ENCODE data around the gene ANG.
"Not testable (repeated sequence)": the region's sequence is repeated elsewhere in the genome, so short reads cannot be mapped to it uniquely, and the experiment has no call there.

ANG gene

DNA sequence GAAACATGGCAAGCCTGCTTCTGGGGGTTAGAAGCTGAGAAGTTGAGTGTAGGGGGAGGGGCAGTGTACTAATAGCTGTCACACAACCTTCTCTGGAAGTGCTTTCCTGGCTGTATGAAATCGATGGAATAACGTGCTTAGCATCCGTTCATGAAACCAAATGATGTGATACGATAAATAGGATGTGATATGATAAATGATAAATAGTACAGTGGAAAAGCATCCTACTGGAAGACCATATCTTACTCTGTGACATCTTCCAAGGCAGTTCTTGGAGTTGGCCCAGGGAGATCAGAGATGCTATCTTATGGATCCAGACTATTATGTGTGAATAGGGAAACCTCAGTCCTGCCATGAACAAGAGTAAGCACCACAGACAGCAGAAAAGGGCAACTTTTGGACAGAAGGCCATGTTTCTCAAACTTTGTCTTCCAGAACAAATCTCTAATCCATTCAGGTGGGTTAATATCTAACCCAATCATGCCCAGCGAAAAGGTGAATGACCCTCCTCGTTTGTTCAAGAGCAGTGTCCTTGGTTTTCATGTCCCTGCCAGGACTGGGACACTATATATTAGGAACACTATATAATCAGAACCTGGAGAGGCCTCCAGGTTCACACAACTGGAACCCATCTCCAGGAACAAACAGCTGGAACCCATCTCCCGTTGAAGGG, at the start of gene ANG:
TSS of gene ANG (plus strand) at position 598 of the 673 bp plus-strand sequence. CDS start 4,801 bp downstream, outside the sequence.
- no peak for DNase-seq (ENCODE audit: low read depth in 2 of 2)

DNA sequence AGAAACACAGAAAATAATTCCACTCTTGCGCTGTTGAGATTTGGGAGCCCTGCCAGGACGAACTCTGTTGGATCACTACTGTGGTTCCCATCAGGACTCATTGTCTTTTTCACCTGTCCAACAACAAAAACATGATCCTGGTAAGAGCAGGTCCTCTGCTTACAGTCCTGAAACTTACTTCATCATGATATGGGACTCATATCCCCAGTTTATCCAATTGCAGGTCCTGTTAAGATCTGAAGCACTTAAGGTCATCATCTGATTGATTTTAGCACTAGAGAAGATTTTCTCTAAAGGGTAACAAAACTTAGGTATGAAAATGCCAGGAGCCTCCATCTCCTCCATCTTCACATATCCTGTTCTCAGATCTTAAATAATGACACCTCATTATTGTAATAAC, 47.0 kb upstream of the ANG start, which contains the start of gene OR6S1:
TSS of gene OR6S1 (minus strand) at position 101 of the 400 bp plus-strand sequence. CDS start at position 101, 0 bp downstream.
- DNase-seq (ENCODE audit: low read depth in 2 of 2), result no peak

DNA sequence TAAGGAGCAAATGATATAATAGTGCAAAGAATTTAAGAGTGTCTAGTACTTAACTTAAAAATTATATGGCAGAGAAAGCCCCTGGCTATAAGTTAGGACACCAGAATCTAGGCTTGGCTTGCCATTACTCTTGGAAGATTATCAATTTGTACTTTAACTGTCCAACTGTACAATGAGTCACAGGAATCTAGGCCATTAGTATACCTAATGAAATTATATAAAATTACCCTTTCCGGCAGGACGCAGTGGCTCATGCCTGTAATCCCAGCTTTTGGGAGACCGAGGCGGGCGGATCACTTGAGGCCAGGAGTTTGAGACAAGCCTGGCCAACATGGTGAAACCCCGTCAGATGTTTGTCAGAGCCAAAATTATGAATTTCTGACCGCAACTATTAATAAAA, 46.4 kb upstream of the ANG start:
- DNase-seq (ENCODE audit: low read depth in 2 of 2), result no peak

DNA sequence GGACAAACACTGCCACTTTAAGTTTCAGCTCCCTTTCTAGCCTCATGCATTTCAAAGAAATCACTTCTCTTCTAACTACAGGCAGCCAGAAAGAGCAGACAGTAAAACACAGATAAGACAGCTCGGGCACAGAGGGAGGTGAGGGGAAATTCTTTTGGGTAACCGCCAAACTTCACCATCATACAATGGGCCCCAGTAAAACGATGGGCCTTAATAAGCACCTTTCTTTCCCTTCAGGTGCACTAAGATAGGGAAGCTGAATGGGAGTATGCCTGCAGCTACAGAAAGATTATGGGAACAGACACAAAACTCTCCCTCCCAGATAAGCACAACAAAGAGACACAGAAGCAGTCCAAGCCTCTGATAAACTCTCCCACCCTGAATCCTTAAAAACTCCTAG, 45.8 kb upstream of the ANG start:
- DNase-seq (ENCODE audit: low read depth in 2 of 2), result not testable (repeated sequence)

DNA sequence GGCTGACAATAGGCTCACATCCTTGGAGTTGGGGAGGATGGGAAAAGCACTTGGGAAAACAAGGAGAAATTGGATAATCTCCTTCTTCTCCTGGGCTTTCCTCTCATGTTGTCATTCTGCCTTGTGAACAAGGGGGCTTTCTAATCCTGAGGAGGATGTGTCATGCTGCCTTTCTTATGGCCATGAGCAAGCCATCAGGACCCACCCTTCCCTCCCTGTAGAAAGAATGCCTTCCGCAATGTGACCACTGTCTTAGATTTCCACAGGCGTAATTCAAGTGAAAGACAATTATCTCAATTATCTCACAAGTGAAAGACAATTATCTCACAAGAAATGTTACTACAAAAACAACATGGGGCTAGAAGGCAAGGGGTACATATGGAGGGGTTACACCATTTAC, 44.0 kb upstream of the ANG start:
- DNase-seq (ENCODE audit: low read depth in 2 of 2), result no peak

DNA sequence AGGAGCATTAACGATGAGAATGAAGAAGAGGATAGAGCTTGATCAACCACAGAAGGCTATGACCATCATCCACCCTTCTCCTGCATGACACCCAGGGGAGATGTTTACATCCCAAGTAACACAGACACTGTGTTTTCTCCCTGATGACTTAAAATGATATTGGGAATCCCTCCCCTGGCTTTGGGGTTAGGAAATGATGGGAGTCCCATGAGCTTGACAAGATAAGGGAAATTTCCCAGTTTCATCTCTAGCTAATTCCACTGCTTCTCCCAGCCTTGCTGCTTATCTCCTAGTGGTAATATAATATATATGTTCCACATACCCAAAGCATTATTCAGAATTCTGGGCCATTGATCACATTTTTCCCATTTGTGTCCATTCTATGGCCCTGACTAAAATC, 43.1 kb upstream of the ANG start:
- no peak for DNase-seq (ENCODE audit: low read depth in 2 of 2)

DNA sequence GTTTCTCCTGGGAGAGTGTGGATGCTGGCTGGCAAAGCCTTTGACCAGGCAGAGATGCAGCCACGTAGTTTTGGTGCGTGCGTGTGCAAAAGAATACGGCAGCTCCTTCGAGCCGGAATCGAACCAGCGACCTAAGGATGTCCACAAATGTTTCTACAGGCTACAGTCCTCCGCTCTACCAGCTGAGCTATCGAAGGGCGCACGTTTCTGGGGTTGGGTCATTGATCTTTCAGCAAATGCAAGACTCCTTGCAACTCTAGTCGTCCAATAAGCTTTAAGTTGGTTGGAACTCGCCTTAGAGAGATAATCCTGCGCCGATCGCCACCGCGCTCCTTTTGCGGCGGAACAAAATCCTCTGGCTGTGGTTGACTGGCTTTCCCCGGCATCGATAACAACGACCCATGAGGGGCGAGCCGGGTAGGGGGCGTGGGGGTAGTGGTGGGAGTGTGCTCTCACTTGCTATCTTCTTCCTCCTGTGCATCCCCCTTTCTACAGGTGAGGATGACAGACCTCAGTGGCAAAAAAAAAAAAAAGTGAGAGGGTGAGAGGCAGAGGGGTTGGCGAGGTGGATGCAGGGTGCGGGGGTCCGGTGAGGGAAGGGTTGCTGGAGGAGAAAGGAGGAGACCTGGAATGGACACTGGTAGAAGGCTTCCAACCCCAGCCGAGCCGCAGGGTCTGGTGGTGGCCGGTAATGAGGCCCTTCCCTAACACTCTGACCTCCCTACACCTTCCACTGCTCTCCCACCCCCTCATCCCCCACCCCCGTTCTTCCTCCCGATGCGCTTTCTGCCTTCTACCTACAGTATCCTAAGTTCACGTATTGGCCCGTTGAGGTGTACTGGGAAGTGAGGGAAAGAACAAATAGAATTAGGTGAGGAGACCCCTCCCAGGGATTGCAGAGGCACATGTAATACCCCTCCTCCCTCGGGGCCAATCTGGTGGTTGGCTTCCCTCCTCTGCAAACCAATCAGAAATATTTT, 35.3 kb upstream of the ANG start:
- DNase-seq (ENCODE audit: low read depth in 2 of 2), result no peak

DNA sequence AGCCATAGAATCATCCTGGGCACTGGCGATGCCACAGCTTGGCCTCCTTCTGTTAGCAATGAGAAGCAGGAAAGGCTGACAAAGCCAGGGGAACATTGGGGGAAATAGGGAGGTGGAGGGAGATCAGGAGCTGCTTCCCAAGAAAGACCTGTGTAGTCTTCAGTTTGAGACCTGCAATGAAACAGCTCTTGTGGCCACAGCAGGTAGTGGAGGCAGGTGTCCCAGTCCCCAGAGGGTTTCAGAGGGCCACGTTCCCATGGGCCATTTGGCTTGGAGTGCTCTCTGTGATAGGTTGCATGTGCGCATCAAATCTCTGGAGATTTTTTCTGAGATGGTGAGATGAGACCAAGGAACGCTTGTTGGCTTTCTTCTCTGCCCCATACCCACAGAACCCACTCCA, 32.7 kb upstream of the ANG start:
- no peak for DNase-seq (ENCODE audit: low read depth in 2 of 2)

DNA sequence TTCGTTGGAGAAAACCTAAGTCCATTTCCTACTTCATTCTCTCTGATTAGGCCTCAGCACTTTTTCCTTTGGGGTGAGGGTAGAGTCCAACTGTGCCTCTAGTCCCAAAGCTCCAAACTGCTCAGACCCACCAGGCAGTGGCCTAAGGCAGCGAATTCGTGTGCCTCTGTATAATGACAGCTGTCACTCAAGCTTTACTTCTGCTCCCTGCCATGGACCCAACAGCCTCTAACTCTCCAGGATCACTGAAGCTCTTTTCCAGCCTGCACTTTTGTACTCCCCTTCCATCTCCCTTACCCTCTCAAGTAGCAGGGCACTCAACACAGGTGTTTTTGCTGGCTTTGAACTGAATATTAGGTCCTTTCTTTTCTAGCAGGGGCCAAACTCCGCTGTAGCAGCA, 32.3 kb upstream of the ANG start:
- DNase-seq (ENCODE audit: low read depth in 2 of 2), result no peak

DNA sequence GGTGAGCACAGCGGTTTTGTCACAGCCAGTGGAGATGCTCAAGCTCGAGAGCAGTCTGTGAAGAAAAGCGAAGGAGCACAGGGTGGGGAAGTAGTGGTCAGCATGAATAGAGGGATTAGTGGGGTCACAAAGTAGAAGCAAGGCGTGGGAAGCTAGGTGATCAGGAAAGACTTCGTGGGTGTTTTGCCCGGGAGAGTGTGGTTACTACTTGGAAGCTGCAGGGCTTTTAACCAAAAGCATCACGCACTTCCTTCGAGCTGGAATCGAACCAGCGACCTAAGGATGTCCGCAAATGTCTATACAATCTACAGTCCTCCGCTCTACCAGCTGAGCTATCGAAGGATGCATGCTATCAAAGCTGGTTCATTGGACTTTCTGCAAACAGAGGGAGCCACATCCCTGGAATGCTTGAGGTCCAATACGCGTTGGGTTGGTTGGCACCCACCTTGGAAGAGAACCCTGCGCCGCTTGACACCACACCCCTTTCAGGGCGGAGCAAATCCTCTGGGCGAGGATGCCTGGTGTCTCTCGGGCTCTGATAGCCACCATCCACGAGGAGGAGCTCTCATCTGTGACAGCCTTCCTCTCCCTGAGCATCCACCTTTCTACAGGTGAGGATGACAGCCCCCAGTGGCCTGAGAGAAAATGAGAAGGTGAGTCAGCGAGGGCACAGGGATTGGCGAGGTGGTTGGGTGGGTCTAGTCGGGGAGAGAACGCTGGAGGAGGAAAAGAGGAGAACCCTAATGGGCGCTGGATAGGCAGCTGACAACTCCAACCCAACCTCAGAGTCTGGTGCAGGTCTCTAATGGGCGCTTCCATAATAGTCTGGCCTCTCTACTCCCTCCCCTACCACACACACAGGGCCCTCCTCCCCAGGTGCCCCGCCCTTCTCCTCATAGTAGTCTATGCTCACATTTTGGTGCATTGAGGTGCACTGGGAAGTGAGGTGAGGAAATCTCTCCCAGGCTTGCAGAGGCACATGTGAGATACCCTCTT, 31.1 kb upstream of the ANG start:
- no peak for DNase-seq (ENCODE audit: low read depth in 2 of 2)

DNA sequence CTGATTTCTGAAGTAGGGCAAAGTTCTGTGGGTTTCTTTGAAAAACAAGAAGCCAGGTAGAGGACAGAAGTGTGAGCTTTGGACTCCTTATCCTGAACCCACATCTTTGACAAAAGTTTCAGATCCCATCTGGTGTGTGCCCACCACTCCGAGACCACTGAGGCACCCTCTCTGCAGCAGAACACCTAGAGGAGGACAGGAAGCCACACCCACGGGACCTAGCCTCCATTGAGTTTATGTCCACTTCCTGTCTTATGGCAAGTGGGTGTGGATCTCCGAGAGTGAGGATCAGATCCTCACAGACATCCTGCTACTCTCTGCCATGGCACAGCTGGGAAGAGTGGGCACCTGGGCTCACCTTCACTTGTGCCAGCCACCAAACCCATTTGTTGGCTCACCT, 30.3 kb upstream of the ANG start:
- no peak for DNase-seq (ENCODE audit: low read depth in 2 of 2)

DNA sequence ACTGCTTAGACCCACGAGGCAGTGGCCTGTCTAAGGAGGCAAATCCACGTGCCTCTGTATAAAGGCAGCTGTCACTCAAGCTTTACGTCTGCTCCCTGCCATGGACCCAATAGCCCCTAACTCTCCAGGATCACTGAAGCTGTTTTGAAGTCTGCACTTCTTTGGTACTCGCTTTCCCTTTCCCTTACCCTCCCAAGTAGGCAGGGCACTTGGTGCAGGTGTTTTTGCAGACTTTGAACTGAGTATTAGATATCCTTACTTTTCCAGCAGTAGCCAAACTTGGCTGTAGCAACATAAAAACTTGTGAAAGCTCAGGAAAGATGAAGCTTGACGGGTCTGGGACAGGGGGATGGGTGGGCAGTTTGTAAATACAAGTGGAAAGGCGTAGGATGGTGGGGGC, 29.2 kb upstream of the ANG start:
- DNase-seq (ENCODE audit: low read depth in 2 of 2), result no peak

DNA sequence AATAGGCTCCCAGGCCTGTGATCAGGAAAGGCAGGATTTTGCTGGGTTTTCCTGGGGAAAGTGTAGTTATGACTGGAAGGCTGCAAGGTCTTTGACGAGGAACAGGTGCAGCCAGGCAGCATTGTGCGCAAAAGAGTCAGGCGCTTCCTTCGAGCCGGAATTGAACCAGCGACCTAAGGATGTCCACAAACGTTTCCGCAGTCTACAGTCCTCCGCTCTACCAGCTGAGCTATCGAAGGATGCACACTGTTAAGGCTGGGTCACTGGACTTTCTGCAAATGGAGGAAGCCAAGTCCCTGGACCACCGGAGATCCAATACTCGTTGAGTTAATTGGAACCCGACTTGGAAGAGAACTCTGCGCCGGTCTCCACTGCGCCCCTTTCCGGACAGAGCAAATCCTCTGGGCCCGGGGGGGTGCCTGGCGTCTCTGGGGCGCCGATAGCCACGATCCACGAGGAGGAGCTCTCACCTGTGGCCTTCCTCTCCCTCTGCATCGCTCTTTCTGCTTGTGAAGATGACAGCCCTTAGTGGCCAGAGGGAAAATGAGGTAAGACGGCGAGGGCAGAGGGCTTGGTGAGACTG, 28.7 kb upstream of the ANG start:
- no peak for DNase-seq (ENCODE audit: low read depth in 2 of 2)

DNA sequence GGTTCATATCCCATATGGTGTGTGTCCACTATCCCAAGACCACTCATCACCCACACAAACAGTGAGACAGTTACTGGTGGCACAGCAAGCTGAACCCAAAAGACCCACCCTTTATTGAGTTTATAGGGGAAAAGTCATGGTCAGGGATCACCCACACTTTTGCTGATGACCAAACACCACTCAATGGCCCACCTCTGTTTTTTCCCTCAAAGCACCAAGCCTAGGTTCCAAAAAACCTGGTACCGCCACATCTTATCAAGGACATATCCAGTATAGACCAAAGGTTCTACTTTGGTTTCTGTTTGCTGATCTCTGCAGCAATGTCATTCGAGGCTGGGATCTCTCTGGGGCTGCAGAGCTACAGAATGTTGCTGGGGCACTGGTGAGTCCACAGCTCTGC, 27.4 kb upstream of the ANG start:
- DNase-seq (ENCODE audit: low read depth in 2 of 2), result no peak

DNA sequence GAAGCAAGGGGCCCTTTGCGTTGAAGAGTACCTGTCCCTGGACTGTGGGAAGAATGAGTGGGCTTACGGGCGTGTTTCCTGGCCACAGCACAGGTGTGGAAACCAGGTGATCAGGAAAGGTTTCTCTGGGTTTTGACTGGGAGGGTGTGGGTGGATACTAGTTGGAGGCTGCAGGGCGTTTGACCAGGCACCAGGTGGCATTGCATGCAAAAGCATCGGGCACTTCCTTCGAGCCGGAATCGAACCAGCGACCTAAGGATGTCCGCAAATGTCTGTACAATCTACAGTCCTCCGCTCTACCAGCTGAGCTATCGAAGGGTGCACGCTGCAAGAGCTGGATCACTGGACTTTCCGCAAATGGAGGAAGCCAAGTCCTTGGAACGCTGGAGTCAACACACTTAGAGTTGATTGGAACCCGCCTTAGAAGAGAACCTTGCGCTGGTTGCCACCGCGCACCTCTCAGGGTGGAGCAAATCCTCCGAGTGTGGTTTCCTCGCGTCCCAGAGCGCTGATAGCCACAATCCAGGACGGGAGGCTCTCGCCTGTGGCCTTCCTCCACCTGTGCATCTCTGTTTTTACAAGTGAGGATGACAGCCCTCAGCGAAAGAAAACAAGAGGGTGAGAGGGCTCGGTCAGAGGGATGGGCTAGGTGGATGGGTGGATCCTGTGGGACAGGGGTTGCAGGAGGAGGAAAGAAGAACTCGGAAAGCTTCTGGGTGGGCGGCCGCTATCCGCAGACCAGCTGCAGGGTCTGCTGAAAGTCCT, 25.4 kb upstream of the ANG start:
- DNase-seq (ENCODE audit: low read depth in 2 of 2), result peak; percentile 54 to 58

DNA sequence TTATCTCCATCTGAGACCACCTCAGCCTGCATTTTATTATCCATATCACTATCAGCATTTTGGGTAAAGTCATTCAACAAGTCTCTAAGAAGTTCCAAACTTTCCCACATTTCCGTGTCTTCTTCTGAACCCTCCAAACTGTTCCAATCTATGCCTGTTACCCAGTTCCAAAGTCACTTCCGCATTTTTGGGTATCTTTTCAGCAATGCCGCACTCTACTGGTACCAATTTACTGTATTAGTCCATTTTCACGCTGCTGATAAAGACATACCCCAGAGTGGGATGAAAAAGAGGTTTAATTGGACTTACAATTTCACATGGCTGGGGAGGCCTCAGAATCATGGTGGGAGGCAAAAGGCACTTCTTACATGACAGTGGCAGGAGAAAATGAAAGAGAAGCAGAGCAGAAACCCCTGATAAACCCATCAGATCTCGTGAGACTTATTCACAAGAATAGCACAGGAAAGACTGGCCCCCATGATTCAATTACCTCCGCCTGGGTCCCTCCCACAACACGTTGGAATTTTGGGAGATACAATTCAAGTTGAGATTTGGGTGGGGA, 22.1 kb upstream of the ANG start:
- not testable (repeated sequence) for DNase-seq (ENCODE audit: low read depth in 2 of 2)

DNA sequence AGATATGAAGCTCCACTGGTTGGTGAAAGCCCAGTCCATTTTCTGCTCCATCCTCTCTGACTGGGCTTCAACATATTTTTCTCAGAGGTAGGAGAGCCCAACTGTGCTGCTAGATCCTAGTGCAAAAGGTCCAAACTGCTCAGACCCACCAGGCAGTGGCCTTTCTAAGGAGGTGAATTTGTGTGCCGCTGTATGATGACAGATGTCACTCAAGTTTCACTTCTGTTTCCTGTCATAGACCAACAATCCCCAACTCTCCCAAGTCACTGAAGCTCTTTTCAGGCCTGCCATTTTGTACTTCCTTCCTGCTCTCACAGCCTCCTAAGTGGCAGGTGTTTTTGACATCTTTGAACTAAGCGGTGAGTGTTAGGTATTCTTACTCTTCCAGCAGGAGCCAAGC, 20.6 kb upstream of the ANG start:
- DNase-seq (ENCODE audit: low read depth in 2 of 2), result no peak

DNA sequence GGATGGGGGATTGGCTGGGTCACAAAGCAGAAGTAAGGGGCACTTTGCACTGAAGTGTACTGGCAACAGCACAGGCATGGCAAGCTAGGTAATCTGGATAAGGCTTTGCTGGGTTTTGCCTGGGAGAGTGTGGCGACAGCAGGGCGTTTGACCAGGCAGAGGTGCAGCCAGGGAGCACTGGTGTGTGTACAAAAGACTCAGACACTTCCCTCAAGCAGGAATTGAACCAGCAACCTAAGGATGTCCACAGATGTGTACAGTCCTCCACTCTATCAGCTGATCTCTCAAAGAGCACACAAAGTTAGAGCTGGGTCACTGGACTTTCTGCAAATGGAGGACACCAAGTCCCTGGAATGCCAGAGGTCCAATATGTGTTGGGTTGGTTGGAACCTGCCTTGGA, 19.6 kb upstream of the ANG start:
- DNase-seq (ENCODE audit: low read depth in 2 of 2), result no peak

DNA sequence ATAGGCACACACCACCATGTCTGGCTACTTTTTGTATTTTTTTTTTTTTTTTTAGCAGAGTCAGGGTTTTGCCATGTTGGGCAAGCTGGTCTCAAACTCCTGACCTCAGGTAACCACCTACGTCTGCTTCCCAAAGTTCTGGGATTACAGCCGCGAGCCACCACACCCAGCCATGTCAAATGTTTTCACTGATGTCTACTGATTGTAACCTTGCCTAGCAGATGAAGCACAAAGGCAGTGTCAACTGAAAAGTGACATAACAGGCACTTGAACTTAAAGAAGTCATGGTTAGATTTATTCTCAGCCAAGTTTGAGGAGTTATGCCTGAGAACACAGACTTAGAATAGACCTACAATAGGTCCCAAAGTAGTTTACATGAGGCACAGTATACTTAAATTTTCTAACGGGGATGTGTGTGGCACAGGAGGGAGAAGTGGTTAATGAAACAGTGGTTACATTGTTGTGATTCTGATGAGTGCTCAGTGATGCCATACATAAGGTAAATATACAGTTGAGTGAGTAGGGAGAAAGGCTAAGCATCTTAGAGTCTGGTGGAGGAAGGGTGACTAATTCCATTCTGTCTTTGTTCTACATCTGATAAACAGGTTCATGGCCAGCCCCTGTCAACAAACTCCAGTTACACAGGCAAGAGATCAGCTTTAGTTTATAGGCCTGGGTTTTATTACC, 16.8 kb upstream of the ANG start:
- DNase-seq (ENCODE audit: low read depth in 2 of 2), result no peak

DNA sequence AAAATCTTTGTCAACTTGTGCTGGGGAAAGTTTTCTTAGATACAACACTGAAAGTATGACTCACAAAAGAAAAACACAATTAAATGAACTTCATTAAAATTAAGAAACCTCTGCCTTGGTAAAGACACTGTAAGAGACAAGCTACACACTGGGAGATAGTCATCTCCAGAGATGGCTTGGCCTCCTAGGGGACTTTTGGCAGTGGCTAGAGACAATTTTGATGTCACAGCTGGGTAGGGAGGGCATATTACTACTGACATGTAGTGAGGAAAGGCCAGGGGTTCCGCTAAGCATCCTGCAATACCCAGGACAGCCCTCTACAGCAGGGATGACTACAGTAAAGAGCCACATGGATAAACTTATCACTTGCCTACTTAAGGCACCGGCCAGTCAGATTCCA, 12.9 kb upstream of the ANG start:
- no peak for DNase-seq (ENCODE audit: low read depth in 2 of 2)
